ENCODE results near the gene LMNB1. TPM values are rescaled to one million over a fixed set of nuclear protein-coding genes. Genes with fewer than 3 reads are reported as not detected.
"Not testable (repeated sequence)": the region's sequence is repeated elsewhere in the genome, so short reads cannot be mapped to it uniquely, and the experiment has no call there.

Gene LMNB1
- polyA plus RNA-seq, 6 donors from 2014 or later: 1.3 to 9.2 (median 6.8) TPM

GRCh38 chr5:126794157-126794828 lies 17.4 kb downstream of the LMNB1 start:
- H3K4me1 Mint-ChIP-seq: peaks cover 12 to 42% (median 38%) of the 10 kb centered on the region in 3 donors
- H3K27ac Mint-ChIP-seq: peak overlapping the region in 3 of 6 donors; percentile 26 to 79 (median 64)
- no peaks in the 10 kb centered on the region for H3K36me3 Mint-ChIP-seq
- H3K27me3 Mint-ChIP-seq: no peaks in the 10 kb centered on the region
- no peak for DNase-seq
- ATAC-seq (ENCODE audit: low read depth in 2 of 2): no peak
- H3K9me3 Mint-ChIP-seq: no peaks in the 10 kb centered on the region
- H3K4me3 Mint-ChIP-seq: no peak overlapping the region

GRCh38 chr5:126799780-126800179 lies 22.8 kb downstream of the LMNB1 start:
- H3K9me3 Mint-ChIP-seq: no peaks in the 10 kb centered on the region
- no peaks in the 10 kb centered on the region for H3K27me3 Mint-ChIP-seq
- no peak overlapping the region for H3K4me3 Mint-ChIP-seq
- DNase-seq: no peak
- H3K27ac Mint-ChIP-seq: peak overlapping the region in 2 of 6 donors; percentile 2 to 4
- no peaks in the 10 kb centered on the region for H3K36me3 Mint-ChIP-seq
- ATAC-seq (ENCODE audit: low read depth in 2 of 2): no peak
- peaks cover 17 to 33% (median 27%) of the 10 kb centered on the region in 3 donors for H3K4me1 Mint-ChIP-seq

GRCh38 chr5:126801174-126801991 lies 24.4 kb downstream of the LMNB1 start:
- no peak overlapping the region for H3K27ac Mint-ChIP-seq
- ATAC-seq (ENCODE audit: low read depth in 2 of 2) (no peak), DNase-seq (no peak)
- H3K4me3 Mint-ChIP-seq: no peak overlapping the region
- no peaks in the 10 kb centered on the region for H3K27me3 Mint-ChIP-seq
- H3K9me3 Mint-ChIP-seq: no peaks in the 10 kb centered on the region
- H3K36me3 Mint-ChIP-seq: no peaks in the 10 kb centered on the region
- peaks cover 14 to 25% (median 22%) of the 10 kb centered on the region in 3 donors for H3K4me1 Mint-ChIP-seq

- Mint-ChIP-seq H3K27ac (no peak overlapping the region), H3K4me3 (no peak overlapping the region), H3K9me3 (no peaks in the 10 kb centered on the region), H3K27me3 (no peaks in the 10 kb centered on the region), H3K4me1 (peaks cover 16 to 26% (median 23%) of the 10 kb centered on the region in 3 donors), H3K36me3 (no peaks in the 10 kb centered on the region)
- ATAC-seq (ENCODE audit: low read depth in 2 of 2) (peak in 1 of 2 donors; percentile 44), DNase-seq (peak; percentile 11)
Observed at GRCh38 chr5:126801992-126802294, 25.0 kb downstream of the LMNB1 start.

GRCh38 chr5:126805063-126805462 lies 28.1 kb downstream of the LMNB1 start:
- Mint-ChIP-seq H3K4me1 (peaks cover 15 to 31% (median 22%) of the 10 kb centered on the region in 3 donors), H3K27ac (no peak overlapping the region), H3K4me3 (no peak overlapping the region), H3K36me3 (no peaks in the 10 kb centered on the region), H3K9me3 (no peaks in the 10 kb centered on the region), H3K27me3 (no peaks in the 10 kb centered on the region)
- DNase-seq (no peak), ATAC-seq (ENCODE audit: low read depth in 2 of 2) (no peak)

- peak overlapping the region in 5 of 6 donors; percentile 10 to 96 (median 83) for H3K27ac Mint-ChIP-seq
- ATAC-seq (ENCODE audit: low read depth in 2 of 2): peak; percentile 47 to 78
- DNase-seq: peak; percentile 46
- no peaks in the 10 kb centered on the region for H3K27me3 Mint-ChIP-seq
- no peaks in the 10 kb centered on the region for H3K36me3 Mint-ChIP-seq
- no peaks in the 10 kb centered on the region for H3K9me3 Mint-ChIP-seq
- peak overlapping the region; percentile 28 to 75 (median 60) for H3K4me3 Mint-ChIP-seq
- peaks cover 7 to 33% (median 28%) of the 10 kb centered on the region in 3 donors for H3K4me1 Mint-ChIP-seq
Observed at GRCh38 chr5:126808521-126808988, 31.6 kb downstream of the LMNB1 start.

GRCh38 chr5:126809916-126810315 lies 33.0 kb downstream of the LMNB1 start:
- peaks cover 7 to 33% (median 28%) of the 10 kb centered on the region in 3 donors for H3K4me1 Mint-ChIP-seq
- no peak overlapping the region for H3K4me3 Mint-ChIP-seq
- DNase-seq: peak; percentile 53
- H3K27me3 Mint-ChIP-seq: no peaks in the 10 kb centered on the region
- H3K36me3 Mint-ChIP-seq: no peaks in the 10 kb centered on the region
- H3K27ac Mint-ChIP-seq: peak overlapping the region in 5 of 6 donors; percentile 59 to 96 (median 83)
- H3K9me3 Mint-ChIP-seq: no peaks in the 10 kb centered on the region
- peak in 1 of 2 donors; percentile 79 for ATAC-seq (ENCODE audit: low read depth in 2 of 2)

- H3K4me3 Mint-ChIP-seq: no peak overlapping the region
- no peaks in the 10 kb centered on the region for H3K36me3 Mint-ChIP-seq
- H3K27ac Mint-ChIP-seq: peak overlapping the region in 4 of 6 donors; percentile 39 to 86 (median 66)
- no peaks in the 10 kb centered on the region for H3K9me3 Mint-ChIP-seq
- H3K27me3 Mint-ChIP-seq: no peaks in the 10 kb centered on the region
- ATAC-seq (ENCODE audit: low read depth in 2 of 2): no peak
- H3K4me1 Mint-ChIP-seq: peaks cover 7 to 33% (median 28%) of the 10 kb centered on the region in 3 donors
- DNase-seq: no peak
Observed at GRCh38 chr5:126810596-126811380, 33.9 kb downstream of the LMNB1 start.

- H3K4me1 Mint-ChIP-seq: peaks cover 7 to 28% (median 28%) of the 10 kb centered on the region in 3 donors
- H3K36me3 Mint-ChIP-seq: peaks cover 0 to 2% of the 10 kb centered on the region in 2 donors
- peak overlapping the region in 5 of 6 donors; percentile 39 to 86 (median 58) for H3K27ac Mint-ChIP-seq
- H3K9me3 Mint-ChIP-seq: no peaks in the 10 kb centered on the region
- peak; percentile 26 to 35 for ATAC-seq (ENCODE audit: low read depth in 2 of 2)
- H3K4me3 Mint-ChIP-seq: peak overlapping the region in 1 of 8 donors; percentile 2
- DNase-seq: peak; percentile 12
- no peaks in the 10 kb centered on the region for H3K27me3 Mint-ChIP-seq
Observed at GRCh38 chr5:126811515-126812198, 34.7 kb downstream of the LMNB1 start.

- DNase-seq: no peak
Observed at GRCh38 chr5:126812199-126812570, 35.2 kb downstream of the LMNB1 start.

GRCh38 chr5:126813799-126814198 lies 36.9 kb downstream of the LMNB1 start:
- H3K4me1 Mint-ChIP-seq: peaks cover 0 to 22% (median 15%) of the 10 kb centered on the region in 3 donors
- DNase-seq; H3K27ac Mint-ChIP-seq; H3K27me3 Mint-ChIP-seq; H3K4me3 Mint-ChIP-seq; H3K9me3 Mint-ChIP-seq; H3K36me3 Mint-ChIP-seq; ATAC-seq (ENCODE audit: low read depth in 2 of 2): not testable (repeated sequence)

More at GRCh38 chr5:126812199-126812570, 35.2 kb downstream of the LMNB1 start:
- Mint-ChIP-seq H3K9me3 (no peaks in the 10 kb centered on the region), H3K4me3 (no peak overlapping the region), H3K36me3 (peaks cover 0 to 5% of the 10 kb centered on the region in 2 donors), H3K27me3 (no peaks in the 10 kb centered on the region), H3K27ac (peak overlapping the region in 2 of 6 donors; percentile 52 to 86), H3K4me1 (peaks cover 4 to 28% (median 26%) of the 10 kb centered on the region in 3 donors)
- no peak for ATAC-seq (ENCODE audit: low read depth in 2 of 2)

GRCh38 chr5:126814721-126815404 lies 37.9 kb downstream of the LMNB1 start:
- DNase-seq (no peak), ATAC-seq (ENCODE audit: low read depth in 2 of 2) (no peak)
- no peaks in the 10 kb centered on the region for H3K27me3 Mint-ChIP-seq
- H3K27ac Mint-ChIP-seq: peak overlapping the region in 1 of 6 donors; percentile 28
- no peak overlapping the region for H3K4me3 Mint-ChIP-seq
- peaks cover 0 to 5% of the 10 kb centered on the region in 2 donors for H3K36me3 Mint-ChIP-seq
- H3K9me3 Mint-ChIP-seq: no peaks in the 10 kb centered on the region
- peaks cover 0 to 17% (median 6%) of the 10 kb centered on the region in 3 donors for H3K4me1 Mint-ChIP-seq
